UCSD-AML1 (cell line): Measurements from ENCODE around the gene FOXP1.
A peak's percentile ranks its signal among the peaks of the same experiment; 100 is the strongest.

ENCODE experiments used
- DNase-seq: peaks from one replicate; lab custom pipeline; 2025; ENCODE audit not compliant: unreplicated experiment; lab: John Stamatoyannopoulos, UW

Gene FOXP1

DNA sequence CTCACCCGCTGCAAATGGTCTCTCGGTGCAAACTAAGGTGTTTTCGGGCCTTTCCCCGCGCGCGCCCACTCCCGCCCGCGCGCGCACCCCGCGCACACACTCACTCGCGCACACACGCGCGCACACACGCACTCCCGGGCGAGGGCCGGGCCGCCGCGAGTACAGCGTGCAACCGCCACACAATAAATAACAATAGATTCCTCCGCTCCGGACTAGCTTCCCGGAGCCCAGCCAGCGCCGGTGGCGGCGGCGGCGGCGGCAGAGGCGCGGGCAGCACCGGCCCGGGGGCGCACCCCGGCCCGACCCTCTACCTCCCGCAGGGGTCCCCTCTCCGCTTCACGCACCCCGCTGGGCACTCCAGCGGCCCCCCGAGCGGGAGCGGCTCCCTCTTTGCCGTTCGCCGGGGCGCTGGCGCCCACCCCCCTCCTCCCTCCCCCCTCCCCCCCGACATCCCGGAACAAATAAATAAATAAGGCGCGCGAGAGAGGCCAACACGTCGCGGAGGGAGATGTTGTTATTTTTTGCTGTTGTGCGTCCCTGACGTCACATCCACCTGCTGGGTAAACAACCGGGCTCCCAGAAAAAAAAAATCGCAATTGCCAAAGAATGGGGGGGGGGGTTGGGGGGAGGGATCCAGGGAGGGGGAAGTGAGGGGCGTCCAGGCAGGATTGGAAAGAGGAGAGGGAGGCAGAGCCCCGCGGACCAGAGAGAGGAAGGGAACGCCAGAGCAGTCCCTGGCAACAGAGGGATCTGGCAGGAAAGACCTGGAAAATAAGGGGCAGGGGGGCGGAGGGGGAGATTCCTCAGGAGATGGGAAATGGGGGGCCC lies at the start of gene FOXP1:
FOXP1 (minus strand) TSS at position 163 of the 828 bp plus-strand sequence. CDS start 385,347 bp downstream, outside the sequence.
- DNase-seq: peak; percentile 80

DNA sequence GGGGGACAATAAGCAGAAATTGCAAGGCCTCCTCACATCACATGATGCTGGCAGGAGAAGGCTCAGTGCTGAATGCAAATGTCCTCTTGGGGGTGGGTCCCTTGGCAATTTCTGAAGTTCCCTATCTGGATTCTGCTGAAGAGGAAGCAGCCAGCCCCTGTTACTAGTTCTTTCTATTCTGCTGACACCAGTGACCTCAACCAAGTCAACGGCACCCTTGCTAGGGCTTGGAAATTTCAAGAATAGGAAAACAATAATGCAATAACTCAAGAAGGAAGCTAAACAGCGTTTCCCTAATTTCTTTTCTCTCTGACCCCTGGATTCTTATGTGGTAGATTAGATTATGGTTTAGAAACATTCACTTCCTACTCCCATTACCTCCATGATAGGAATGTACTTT lies 46.2 kb upstream of the FOXP1 start:
- no peak for DNase-seq

DNA sequence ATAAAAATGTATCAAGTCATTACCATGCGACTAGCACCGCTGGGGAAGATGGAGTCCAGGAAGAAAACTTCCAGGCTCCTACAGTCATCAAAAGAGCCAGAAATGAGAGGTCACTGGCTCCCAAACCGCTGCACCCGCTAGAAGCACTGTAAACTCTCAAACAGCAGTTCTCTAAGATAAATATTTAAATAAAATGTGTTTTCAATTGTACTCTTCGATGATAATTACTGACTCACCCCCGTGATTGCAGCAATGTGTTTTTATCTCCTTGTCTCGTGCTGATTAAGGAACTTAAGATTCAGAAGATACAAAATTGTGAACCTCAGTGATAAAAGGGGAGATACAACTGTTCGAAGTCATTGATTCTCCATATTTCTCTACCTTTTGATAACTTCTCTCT lies 45.8 kb upstream of the FOXP1 start:
- no peak for DNase-seq

DNA sequence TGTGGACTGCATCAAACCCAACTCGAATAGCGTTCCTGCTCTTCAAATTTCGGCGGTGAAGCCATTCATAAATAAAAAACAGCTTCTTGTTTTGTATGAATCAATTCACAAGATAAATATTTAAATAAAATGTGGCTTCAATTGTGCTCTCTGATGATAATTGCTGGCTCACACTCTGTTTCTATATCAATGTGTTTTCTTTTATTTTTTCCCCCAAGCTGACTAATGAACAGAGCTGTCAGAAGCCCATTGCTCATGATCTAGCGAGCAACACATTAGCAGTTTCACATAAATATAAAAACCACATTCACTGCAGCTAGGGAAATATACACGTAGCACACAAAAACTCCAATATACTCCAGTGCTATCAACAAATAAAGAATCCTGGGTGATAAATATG lies 45.0 kb upstream of the FOXP1 start:
- no peak for DNase-seq

DNA sequence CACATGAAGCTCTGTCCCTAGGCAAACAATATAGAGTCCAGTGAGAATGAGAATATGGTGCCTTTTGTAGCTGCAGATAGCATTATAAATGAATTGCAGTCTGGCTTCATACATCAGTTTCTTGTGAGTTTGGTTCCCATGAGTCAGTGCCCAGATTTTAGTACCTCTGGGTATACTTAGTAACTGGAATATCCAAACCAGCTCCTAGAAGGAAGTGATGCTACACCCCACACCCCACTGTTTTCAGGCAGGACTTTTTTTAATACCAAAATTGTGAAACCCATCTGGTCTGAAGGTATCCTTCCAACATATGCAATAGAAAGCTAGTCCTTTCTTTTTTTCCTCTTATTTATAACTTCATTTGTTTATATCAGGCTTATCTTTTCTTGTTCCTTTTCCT lies 42.1 kb upstream of the FOXP1 start:
- DNase-seq: no peak

DNA sequence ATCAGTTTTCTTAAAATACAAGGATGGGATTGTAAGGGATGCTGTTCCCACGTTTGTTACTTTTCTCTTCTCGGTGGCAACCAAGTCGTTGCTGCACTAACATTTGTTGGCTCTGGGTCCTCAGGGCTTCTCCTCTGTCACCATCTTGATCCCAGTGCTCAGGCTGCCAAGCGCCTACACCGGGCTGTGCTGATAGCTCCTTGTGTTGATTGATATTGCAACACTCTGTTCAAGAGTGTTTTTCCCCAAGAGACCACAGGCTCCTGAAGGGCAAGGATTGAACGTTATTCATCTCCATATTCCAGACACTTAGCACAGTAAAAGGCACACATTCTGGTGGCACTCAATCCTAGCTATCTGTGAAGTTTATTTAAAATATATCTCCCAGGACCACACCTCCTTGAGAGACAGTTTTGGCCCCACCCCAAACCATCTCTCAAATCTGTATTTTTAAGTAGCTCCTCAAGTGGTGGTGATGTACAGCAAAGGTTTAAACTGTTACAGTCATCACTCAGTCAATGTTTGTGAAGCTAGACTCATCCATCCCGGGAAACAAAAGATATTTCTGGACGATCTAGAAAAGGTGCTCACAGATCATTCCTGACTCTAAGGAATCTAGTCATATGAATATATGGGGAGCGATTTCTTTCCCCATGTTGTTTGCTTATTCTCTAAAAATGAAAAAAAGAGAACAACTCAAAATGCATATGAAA lies 38.5 kb upstream of the FOXP1 start:
- DNase-seq: no peak

DNA sequence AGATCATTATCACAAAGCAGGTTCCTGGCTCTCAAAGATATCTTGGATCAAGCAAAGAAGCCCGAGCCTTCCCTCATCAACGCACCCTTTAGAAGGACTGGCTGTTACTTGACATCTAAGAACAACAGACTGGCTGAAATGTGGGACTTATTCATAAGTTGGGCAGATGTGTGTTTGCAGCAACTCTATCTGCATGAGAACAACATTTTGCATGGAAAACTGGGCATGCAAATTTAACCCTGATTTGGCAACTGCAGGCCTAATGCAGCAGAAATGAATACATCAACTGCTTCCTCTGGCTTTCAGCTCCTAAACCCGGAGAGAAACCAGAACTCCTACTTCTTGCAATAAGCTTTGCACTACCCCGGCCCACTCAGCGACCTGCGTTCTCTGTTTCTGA lies 35.0 kb upstream of the FOXP1 start:
- no peak for DNase-seq

DNA sequence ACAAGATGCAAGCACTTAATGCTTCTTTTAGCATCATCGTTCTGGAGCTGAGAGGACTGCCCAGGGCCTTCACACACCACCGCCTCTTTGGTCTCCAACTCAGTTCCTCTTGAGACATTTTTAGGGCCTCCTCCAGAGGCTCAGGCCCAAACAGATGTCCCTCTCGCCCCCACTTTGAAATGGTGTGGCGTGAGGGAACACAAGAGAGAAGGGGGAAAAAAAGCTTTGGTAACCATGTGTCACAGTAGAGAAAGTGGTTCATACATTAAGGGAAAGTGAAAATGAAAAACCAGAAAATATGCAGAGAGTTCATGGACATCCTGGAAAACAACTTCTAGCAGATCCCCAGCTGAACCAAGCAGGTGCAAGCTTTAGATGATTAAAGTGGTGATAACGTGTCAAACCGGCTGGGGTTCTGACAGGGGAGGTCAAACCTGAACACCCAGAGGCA lies 33.1 kb upstream of the FOXP1 start:
- no peak for DNase-seq

DNA sequence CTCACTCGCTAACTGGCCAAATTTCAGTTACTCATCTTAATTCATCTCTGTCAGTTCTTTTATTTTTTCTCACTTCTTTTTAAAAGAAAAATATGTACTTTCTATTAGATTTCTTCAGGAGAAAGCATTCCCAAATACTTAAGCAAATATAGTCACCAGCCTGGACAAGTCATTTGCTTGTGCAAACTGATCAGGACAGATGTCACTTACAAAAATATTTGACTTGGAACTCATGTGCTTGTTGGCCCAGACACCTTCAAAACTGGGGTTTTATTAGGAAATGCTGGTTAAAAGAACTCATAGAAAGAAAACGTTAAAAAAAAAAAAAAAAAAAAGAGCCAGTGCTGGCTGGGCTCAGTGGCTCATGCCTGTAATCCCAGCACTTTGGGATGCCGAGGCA lies 31.3 kb upstream of the FOXP1 start:
- no peak for DNase-seq

DNA sequence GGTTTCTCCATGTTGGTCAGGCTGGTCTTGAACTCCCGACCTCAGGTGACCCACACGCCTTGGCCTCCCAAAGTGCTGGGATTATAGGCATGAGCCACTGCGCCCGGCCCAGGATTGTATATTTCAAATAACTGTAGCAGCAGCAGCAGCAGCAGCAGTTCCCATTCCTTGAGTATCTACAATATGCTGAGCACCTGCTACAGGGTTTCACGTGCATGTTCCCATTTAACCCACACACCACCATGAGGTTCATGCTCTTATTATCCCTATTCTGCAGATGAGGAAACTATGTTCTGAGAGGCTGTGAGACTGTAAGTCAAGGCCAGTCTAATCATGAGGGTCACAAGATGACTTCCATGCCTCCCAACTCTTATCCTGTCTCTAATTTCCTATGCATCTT lies 30.9 kb upstream of the FOXP1 start:
- no peak for DNase-seq

DNA sequence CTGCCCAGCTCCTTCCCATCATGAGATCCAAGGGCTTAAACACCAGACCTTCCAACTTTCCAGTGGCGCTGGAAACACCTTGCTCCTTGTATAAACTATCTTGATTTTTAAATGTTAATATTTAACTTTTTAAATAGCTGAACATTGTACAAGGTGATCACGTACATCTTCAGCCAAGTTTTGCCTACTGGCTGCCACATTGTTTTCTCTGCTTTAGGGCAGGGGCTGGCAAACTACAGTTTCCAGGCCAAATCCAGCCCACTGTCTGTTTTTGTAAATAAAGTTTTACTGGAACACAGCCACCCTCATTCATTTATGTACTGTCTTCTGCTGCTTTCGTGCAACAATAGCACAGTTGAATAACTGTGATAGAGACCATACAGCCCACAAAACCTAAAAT lies 27.6 kb upstream of the FOXP1 start:
- DNase-seq: no peak

DNA sequence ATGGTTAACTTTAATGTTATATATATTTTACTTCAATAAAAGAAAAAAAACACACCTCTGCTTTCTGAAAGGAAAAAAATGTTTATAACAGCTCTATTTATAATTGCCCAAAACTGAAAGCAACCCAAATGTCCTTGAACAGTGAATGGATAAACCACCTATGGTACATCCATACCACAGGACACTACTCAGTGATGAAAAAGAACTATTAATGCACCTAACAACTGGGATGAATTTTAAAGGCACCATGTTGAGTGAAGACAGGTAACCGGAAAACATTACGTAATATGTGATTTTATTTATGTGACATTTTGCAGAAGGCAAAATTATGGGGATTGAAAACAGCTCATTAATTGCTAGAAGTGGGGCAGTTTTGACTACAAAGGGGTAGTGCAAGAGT lies 23.8 kb upstream of the FOXP1 start:
- DNase-seq: no peak

DNA sequence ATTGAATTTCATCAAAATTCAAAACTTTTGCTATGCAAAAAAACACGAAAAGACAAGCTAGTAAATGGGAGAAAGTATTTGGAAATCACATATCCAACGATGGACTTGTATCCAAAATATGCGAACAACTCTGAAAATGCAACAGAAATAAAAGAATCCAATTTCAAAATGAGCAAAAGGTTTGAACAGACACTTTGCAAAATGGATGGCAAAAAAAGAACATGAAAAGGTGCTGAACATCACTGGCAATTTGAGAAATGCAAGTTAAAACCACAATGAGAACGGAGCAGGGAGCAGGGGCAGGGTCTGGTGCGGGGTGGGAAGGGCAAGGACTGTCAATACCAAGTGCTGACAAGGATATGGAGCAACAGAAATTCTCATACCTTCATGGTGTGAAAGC lies 23.1 kb upstream of the FOXP1 start:
- DNase-seq: no peak

DNA sequence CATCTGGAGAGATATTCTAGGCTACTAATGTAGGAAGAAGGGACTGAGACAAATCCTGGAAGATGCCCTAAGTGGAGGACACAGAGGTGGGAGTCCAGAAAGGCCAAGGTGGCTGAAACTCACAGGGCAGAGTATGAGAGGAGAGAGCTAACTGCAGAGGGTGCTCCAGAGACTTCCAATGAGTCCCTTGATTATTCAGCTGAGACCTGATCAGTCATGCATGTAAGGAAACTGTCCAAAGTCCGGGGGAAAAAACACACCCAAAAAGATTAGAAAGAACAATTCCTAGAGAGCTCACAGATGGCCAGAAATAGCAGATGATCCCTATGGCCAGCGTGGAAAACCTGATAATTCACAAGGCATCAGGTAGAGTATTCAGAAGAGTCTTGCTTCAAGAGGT lies 18.7 kb upstream of the FOXP1 start:
- DNase-seq: no peak

DNA sequence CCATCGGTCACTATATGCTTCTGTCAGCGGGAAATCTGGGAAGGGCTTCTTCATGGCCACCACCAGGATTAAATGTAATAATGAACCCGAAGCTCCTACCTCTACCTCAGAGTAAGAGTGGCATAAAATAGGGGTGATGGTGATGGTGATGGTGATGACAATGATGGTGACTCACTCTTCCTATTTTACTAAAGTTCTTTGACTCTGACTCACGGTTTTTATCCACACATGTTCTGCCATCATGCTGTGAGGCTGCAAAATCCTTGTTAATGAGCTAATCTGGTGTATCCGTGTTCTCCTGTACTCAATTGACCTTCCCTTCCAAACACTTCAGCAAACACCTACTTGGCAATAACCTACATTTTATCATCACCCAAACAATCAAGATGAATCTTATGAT lies 18.3 kb upstream of the FOXP1 start:
- DNase-seq: no peak

DNA sequence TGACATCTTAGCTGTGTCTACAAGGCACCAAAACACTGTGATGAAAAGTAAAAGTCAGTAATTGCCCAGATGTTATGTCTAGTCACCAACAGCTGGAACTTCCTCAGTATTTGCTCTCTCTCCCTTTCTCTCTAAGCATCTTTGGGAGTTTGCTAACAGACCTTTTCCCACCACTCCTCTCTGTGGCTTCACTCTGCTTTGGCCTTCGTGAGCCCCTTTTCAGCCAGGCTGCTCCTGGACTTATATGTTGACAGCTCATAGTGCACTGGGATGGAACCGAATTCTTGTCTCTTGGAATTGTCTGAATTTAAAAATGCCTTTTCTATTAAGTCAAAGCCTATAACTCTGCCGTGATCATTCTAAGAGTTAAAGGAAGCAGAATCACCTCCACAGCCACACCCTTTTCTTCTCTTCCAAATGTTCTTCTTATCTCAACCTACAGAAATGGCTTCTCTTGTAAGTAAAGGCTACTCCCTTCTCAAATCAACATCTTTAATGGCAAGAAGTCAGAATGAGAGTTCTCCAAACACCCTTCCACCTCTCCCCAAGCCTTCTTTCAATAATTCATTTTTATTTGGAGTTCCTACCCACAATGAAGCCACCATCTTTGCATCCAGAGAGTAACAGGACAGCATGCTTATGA lies 17.2 kb upstream of the FOXP1 start:
- no peak for DNase-seq

DNA sequence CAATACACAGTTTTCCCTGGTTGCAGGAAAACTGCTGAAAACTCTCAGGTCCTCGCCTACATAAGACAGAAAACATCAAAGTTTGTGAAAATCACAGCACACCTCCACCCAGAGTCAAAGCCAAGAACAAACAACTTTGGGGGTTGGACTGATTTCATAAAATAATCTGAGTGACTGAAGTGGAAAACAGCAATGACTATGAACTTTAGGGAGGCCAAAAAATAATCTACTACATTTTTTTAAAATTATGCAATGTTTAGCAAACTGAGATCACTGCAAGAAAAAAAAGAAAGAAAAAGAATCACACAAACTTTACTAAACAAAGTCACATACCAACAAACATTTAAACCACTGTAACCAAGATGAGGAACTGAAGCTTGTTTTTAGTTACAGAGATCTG lies 15.9 kb upstream of the FOXP1 start:
- DNase-seq: no peak

DNA sequence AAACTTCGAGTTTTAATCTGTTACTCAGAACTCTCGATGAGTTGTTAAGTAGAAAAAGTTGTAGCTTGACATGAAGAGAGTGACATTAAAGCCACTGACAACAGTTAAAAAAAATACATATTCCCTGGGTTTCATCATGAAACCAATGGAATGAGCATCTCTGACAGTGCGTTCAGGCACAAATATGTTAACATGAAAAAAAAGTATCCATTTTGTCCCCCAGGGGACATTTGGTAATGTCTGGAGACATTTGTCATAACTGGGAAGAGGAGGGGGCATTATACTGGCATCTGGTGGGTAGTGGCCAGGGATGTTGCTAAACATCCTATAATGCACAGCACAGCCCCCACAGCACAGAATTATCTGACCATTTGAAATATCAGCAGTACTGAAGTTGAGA lies 14.8 kb upstream of the FOXP1 start:
- DNase-seq: no peak

DNA sequence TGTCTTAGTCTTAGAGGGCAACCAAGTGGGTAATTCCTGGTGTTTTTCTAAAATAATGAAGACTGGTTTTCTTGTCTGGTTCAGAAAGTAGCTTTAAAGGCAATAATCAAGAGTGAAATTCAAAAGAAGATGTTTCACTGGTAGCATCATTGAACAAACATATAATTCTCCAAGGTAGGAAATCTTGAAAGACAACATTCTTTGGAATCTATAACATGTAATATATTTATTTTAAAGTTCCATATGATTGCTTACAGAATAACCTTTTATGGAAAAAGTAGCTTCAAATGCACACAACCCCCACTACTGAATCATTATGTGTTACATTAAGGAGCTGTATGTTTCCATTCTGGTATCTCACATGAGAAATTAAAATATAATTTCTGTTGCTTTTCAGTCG lies 13.8 kb upstream of the FOXP1 start:
- no peak for DNase-seq

DNA sequence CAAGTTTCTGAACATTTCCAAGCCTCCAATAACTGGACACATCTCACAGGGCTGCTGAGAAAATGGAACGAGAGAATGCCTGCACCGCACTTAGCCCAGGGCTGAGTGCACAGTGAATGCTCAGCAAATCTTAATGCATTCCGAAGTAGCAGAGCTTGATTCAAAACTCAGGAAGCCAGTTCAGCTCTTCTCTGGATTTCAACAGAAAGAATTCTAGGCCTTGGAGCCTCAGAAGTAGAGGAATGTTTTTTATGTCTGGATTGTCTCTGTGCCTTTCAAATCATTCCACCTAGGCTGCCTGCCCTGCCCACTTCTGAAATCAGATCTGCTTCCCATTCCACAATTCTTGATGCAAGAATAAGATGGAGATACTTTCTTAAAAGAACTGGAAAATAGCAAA lies 9.6 kb upstream of the FOXP1 start:
- no peak for DNase-seq

DNA sequence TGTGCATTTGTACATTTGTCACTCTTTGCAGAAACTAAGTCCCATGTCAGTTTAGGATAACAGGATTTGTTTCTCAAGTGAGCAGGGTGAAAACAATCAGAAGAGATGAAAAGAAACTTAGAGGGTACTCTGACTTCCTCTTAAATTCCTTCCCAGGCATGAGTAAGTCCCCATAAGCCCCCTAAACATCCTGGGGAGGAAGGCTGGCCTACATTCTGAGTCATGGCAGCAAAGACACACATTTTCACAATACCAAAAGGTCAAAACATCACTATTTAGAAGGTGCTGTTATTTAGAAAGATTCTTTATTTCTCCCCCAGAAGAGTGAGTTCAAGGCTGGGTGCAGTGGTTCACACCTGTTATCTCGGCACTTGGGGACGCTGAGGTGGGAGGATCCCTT lies 7.6 kb upstream of the FOXP1 start:
- DNase-seq: no peak

DNA sequence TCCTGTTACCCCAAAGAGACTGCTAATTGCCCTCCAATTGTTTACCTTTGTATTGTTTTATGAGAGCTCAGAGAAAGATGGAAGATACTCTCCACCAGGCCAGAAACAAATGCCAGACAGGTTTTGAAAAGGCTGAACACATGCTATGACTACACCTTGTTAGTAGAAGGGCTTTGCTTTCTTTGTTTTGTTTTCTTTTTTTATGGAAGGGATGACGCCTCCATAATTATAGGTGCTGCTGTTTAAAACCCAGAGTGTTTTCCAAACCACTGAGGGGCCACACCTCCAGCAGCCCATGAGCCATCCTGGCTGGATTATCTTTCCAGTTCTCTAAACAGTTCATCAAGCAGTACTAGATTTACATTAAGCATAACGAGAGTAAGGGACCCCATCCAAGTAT lies 5.6 kb upstream of the FOXP1 start:
- no peak for DNase-seq
